K562 (cell line): ENCODE data around the gene CPVL. TPM values are rescaled to one million over a fixed set of nuclear protein-coding genes. Genes with fewer than 3 reads are reported as not detected.

Experiments used
- ATAC-seq: fragments of 200-7000 bp; cut with Tn5 transposase; 3 replicates; pipeline ENCODE4 v1.9.1; 2020; ENCODE audit warnings: moderate library complexity
- BruUV-seq: library from RNA; stranded (reverse); fragments of 400-500 nt; replicated peaks from 2 replicates; lab custom pipeline; 2021; lab: Mats Ljungman, UMichigan
- CTCF ChIA-PET: fragments of 300-600 bp; formaldehyde crosslinking; extraction: SDS; loops from one replicate; lab custom pipeline; 2021; ENCODE audit warnings: low intra/inter-chr PET ratio; lab: Yijun Ruan, JAX
- POLR2A ChIA-PET: fragments of 300-600, 350-650 bp; sonication (Branson Sonifier 250); formaldehyde crosslinking; extraction: SDS; loops from one replicate; lab custom pipeline; 2021; ENCODE audit warnings: antibody characterized with exemption, inconsistent platforms; lab: Yijun Ruan, JAX
- DNase-seq, 4 experiments: peaks; one replicate each; pipeline versions ENCODE4 v3.0.0 to v3.0.0-alpha.2; 2011 to 2018; ENCODE audit warnings: low spot score in 3 of 4, mixed read lengths in 3 of 4; ENCODE audit errors: extremely low read depth in 1 of 4
- FAIRE-seq: peaks from 2 replicates; lab custom pipeline; 2011; peaks lifted over from hg19 to GRCh38; lab: Jason Lieb, UNC
- H2AFZ ChIP-seq: 2 replicates; pipeline ENCODE4 v1.6.0; 2011; ENCODE audit warnings: low read depth, low read length, control low read depth, inconsistent platforms
- H3K27ac ChIP-seq: fragments of 200-600 bp; 3 replicates; pipeline ENCODE4 v1.8.0; 2011; ENCODE audit warnings: low read depth, mild to moderate bottlenecking, control low read depth, inconsistent platforms, low read length, moderate library complexity, mixed read lengths; ENCODE audit errors: extremely low read depth
- H3K27me3 ChIP-seq, 2 experiments: fragments of 300-600 bp in 1 of 2; 2 replicates in 1 of 2; 3 replicates in 1 of 2; pipeline versions ENCODE4 v1.6.0 to v1.8.0; 2011; ENCODE audit warnings: inconsistent platforms in 2 of 2, low read length in 2 of 2, mild to moderate bottlenecking in 1 of 2, mixed read lengths in 1 of 2, moderate library complexity in 1 of 2; ENCODE audit not compliant: control insufficient read depth in 2 of 2, insufficient read depth in 2 of 2
- H3K36me3 ChIP-seq: fragments of 300-600 bp; 3 replicates; pipeline ENCODE4 v1.8.0; 2011; ENCODE audit warnings: mild to moderate bottlenecking, low read length, inconsistent platforms; ENCODE audit not compliant: control insufficient read depth, insufficient read depth
- H3K4me1 ChIP-seq, 2 experiments: fragments of 200-600 bp in 1 of 2; replicated peaks in 1 of 2; 2 replicates in 1 of 2; 3 replicates in 1 of 2; pipeline versions ENCODE4 v1.5.1 to v1.8.0; 2011; ENCODE audit warnings: inconsistent platforms in 2 of 2, low read length in 2 of 2, mild to moderate bottlenecking in 1 of 2, mixed read lengths in 1 of 2, moderate library complexity in 1 of 2; ENCODE audit not compliant: control insufficient read depth in 2 of 2, insufficient read depth in 2 of 2
- H3K4me2 ChIP-seq: 2 replicates; pipeline ENCODE4 v1.6.1; 2011; ENCODE audit warnings: low read length, control low read depth, inconsistent platforms, mixed read lengths; ENCODE audit not compliant: insufficient read depth
- H3K4me3 ChIP-seq: fragments of 200-600 bp; sonication (generic), shearing (Covaris generic); 2 replicates; pipeline ENCODE4 v1.5.1; 2016; ENCODE audit warnings: control low read depth, inconsistent platforms
- H3K79me2 ChIP-seq: fragments of 200-600 bp; 3 replicates; pipeline ENCODE4 v1.8.0; 2011; ENCODE audit warnings: low read length, inconsistent platforms; ENCODE audit not compliant: control insufficient read depth, insufficient read depth
- H3K9ac ChIP-seq, 2 experiments: 2 replicates each; pipeline versions ENCODE4 v1.6.0 to v1.6.1; 2011; ENCODE audit warnings: low read depth in 2 of 2, low read length in 2 of 2, control low read depth in 1 of 2, inconsistent platforms in 1 of 2, mild to moderate bottlenecking in 1 of 2, mixed read lengths in 1 of 2; ENCODE audit not compliant: insufficient read depth in 1 of 2
- H3K9me1 ChIP-seq: one replicate; pipeline ENCODE4 v1.6.0; 2011; ENCODE audit warnings: inconsistent platforms, mild to moderate bottlenecking, low read length, moderate library complexity; ENCODE audit not compliant: control insufficient read depth, insufficient read depth
- H3K9me3 ChIP-seq: replicated peaks from 2 replicates; pipeline ENCODE4 v1.5.1; 2011; ENCODE audit warnings: low read depth, low read length, inconsistent platforms; ENCODE audit not compliant: control insufficient read depth, insufficient read depth
- H4K20me1 ChIP-seq: replicated peaks from 2 replicates; pipeline ENCODE4 v1.6.1; 2011; ENCODE audit warnings: low read length, inconsistent platforms, mixed read lengths; ENCODE audit not compliant: control insufficient read depth, insufficient read depth
- HNRNPL ChIP-seq: fragments of 200-400 bp; formaldehyde crosslinking; IDR thresholded peaks from 2 replicates; pipeline ENCODE4 v1.6.1; 2017; ENCODE audit warnings: low read depth, mild to moderate bottlenecking, low read length
- RAD51 ChIP-seq: fragments of 450-650 bp; IDR thresholded peaks from 2 replicates; pipeline ENCODE4 v1.7.1; 2016; ENCODE audit warnings: low read depth, mild to moderate bottlenecking, borderline replicate concordance
- TCF3 ChIP-seq: sonication (generic); formaldehyde crosslinking; IDR thresholded peaks from 2 replicates; pipeline ENCODE4 v1.4.0; 2020; ENCODE audit warnings: mild to moderate bottlenecking, missing genetic modification reagents
- USF1 ChIP-seq: sonication (generic); formaldehyde crosslinking; IDR thresholded peaks from 2 replicates; pipeline ENCODE4 v1.9.0; 2022; ENCODE audit warnings: mild to moderate bottlenecking, missing genetic modification reagents
- ZFP30 ChIP-seq: fragments of 250-450 bp; sonication (Bioruptor Pico); IDR thresholded peaks from 2 replicates; pipeline ENCODE4 v1.8.0; 2022; ENCODE audit warnings: moderate library complexity, mild to moderate bottlenecking, inconsistent platforms, borderline replicate concordance
- WGBS: fragments of 100-300 bp; shearing (Covaris generic); methylation state at CpG from one replicate; pipeline ENCODE4 v1.1.6; 2016; ENCODE audit warnings: low coverage, mixed read lengths; ENCODE audit not compliant: insufficient coverage; ENCODE audit errors: missing lambda C conversion rate; 5-methylcytosine and 5-hydroxymethylcytosine counted together
- in situ Hi-C: fragments of 300-500 bp; cut with MboI; formaldehyde crosslinking; loops from 4 replicates; pipeline ENCODE4 v1.15.0; 2018; ENCODE audit warnings: inconsistent platforms, mixed read lengths
- intact Hi-C: fragments of 100-400 bp; cut with micrococcal nuclease; formaldehyde crosslinking; loops from 2 replicates; pipeline ENCODE4 v1.14.2; 2022
- polyA plus RNA-seq, 8 experiments: library from polyadenylated mRNA; depleted of rRNA in 4 of 8; stranded (reverse) in 5 of 8; unstranded in 3 of 8; fragments of >200 nt; fragmentation: Nextera tagmentation in 2 of 8; fragmentation: Illumina TruSeq in 1 of 8; extraction: Ambion mirVana in 2 of 8; extraction: Trizol in 1 of 8; gene quantifications; 2 replicates each; pipeline versions ENCODE4 v1.2.1 to v1.2.3, GENCODE V29; 2011 to 2014; ENCODE audit warnings: inconsistent platforms in 1 of 8, missing spikeins in 1 of 8
- total RNA-seq, 7 experiments: library from RNA; depleted of rRNA in 6 of 7; stranded (reverse); fragments of >200 nt in 6 of 7; fragmentation: Illumina TruSeq in 2 of 7; extraction: Trizol in 2 of 7; gene quantifications; 2 replicates each; pipeline versions ENCODE4 v1.2.1 to v1.2.3, GENCODE V29; 2011 to 2021; ENCODE audit warnings: low replicate concordance in 1 of 7
- TF ChIP-seq, protein P1 (sequence below): fragments of 450-650 bp; formaldehyde crosslinking; IDR thresholded peaks from 2 replicates; pipeline ENCODE4 v1.4.0; 2020; ENCODE audit warnings: mild to moderate bottlenecking, mixed read lengths

The CPVL gene
- total and polyA plus RNA-seq, 9 of the 15 experiments (the other 6 are each of a cell fraction or from before 2014, with no cell fraction given) = 0.89 to 2.4 (median 1.5) TPM

DNA sequence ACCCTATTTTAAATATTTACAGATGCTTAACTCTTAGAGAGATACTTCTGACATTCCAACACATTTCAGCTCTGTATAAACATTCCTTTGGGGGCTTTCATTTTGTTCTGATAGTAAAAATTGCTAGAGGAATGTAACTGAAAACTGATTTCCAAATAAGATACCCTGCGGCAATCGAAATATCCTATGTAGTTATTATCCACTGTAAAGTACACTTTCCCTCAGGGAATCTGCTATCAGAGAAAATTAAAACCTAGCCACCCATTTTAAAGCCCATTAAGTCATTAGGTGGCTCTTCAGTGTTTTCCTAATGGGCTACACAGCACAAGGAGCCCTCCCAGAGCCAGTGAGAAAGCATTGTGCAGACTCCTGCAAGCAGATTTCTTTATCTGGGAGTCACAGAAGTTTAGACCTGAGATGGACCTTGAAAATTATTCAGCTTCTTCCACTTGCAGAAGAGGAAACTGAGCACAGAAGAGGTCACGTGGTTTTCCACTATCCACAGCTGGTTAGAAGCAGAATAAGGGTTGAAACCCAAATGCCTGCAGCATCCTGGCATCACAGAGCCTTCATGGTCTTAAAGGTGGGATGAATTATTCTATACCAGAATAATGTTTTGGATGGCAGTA lies 12.6 kb upstream of the CPVL start:
- CTCF ChIA-PET = no interaction called here
- no peak overlapping the region for H3K9ac ChIP-seq
- H4K20me1 ChIP-seq = no peaks in the 10 kb centered on the region
- ATAC-seq (no peak), FAIRE-seq (no peak), DNase-seq (no peak)
- POLR2A ChIA-PET = interaction anchor here (0.6 kb wide), 1 partner anchor 386 kb away, joined by 3 read pairs; no protein-coding TSS in a partner anchor
- BruUV-seq = no TSS peak
- H3K36me3 ChIP-seq = no peaks in the 10 kb centered on the region
- H3K4me1 ChIP-seq = no peaks in the 10 kb centered on the region
- H3K9me1 ChIP-seq = no peaks in the 10 kb centered on the region
- peak; percentile 67 for TF ChIP-seq TCF3
- no peak for TF ChIP-seq HNRNPL
- TF ChIP-seq, protein P1, sequence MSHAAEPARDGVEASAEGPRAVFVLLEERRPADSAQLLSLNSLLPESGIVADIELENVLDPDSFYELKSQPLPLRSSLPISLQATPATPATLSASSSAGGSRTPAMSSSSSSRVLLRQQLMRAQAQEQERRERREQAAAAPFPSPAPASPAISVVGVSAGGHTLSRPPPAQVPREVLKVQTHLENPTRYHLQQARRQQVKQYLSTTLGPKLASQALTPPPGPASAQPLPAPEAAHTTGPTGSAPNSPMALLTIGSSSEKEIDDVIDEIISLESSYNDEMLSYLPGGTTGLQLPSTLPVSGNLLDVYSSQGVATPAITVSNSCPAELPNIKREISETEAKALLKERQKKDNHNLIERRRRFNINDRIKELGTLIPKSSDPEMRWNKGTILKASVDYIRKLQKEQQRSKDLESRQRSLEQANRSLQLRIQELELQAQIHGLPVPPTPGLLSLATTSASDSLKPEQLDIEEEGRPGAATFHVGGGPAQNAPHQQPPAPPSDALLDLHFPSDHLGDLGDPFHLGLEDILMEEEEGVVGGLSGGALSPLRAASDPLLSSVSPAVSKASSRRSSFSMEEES (CRISPR knock-in tag) = peak; percentile 80
- peak; percentile 15; the same call in 1 of the 2 replicates for TF ChIP-seq USF1 (CRISPR knock-in tag)
- TF ChIP-seq ZFP30 = no peak
- 0 out of 2 replicates have a peak, but pooled peaks have one; percentile 30 for TF ChIP-seq RAD51
- H3K4me2 ChIP-seq = no peak overlapping the region
- no peaks in the 10 kb centered on the region for H3K9me3 ChIP-seq
- in situ Hi-C loops = no loop called here
- H3K27ac ChIP-seq = no peak overlapping the region
- intact Hi-C loops = no loop called here
- 4% methylated on average over 3 of the region's 3 CpGs for WGBS
- H3K27me3 ChIP-seq = no peaks in the 10 kb centered on the region
- H3K79me2 ChIP-seq = no peaks in the 10 kb centered on the region
- no peak overlapping the region for H3K4me3 ChIP-seq
- H2AFZ ChIP-seq = no peak overlapping the region
